Thyroid gland (tissue), 4 donors: ENCODE results near the gene BCL2.

Source experiments
- POLR2A ChIP-seq, 2 donors: fragments of 450-650 bp; IDR thresholded peaks; one replicate each; pipeline ENCODE4 v1.6.1; 2017; ENCODE audit warnings: antibody characterized with exemption in 2 of 2, mild to moderate bottlenecking in 2 of 2, moderate library complexity in 1 of 2
- TF ChIP-seq, protein P1 (sequence below), 6 experiments: fragments of 200-600 bp in 3 of 6; fragments of 450-650 bp in 3 of 6; sonication (generic) in 3 of 6; IDR thresholded peaks; one replicate each; pipeline ENCODE4 v1.5.1; 2016 to 2019; ENCODE audit warnings: antibody characterized with exemption in 6 of 6, mild to moderate bottlenecking in 2 of 6, inconsistent platforms in 1 of 6, moderate library complexity in 1 of 6

DNA sequence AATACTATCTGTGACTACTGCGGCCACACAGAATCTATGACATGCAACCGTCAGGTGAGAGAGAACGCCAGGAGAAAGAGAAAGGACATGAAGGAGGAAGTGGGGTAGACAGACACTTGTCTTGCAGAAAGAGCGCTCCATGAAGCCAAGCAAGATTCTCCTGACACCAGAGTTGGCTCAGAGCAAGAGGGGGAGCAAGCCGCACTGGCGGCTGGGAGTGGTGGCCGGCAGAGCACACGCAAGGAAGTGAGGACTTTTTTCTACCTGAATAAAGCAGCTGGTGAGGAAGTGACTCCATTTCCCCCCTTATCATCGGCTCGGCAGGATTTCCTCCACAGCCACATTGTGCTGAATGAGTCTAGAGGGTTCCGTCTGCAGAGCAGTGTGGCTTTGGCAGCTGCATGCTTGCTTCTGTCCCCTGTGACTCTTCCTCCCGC, 181.6 kb downstream of the BCL2 start:
- TF ChIP-seq, protein P1, sequence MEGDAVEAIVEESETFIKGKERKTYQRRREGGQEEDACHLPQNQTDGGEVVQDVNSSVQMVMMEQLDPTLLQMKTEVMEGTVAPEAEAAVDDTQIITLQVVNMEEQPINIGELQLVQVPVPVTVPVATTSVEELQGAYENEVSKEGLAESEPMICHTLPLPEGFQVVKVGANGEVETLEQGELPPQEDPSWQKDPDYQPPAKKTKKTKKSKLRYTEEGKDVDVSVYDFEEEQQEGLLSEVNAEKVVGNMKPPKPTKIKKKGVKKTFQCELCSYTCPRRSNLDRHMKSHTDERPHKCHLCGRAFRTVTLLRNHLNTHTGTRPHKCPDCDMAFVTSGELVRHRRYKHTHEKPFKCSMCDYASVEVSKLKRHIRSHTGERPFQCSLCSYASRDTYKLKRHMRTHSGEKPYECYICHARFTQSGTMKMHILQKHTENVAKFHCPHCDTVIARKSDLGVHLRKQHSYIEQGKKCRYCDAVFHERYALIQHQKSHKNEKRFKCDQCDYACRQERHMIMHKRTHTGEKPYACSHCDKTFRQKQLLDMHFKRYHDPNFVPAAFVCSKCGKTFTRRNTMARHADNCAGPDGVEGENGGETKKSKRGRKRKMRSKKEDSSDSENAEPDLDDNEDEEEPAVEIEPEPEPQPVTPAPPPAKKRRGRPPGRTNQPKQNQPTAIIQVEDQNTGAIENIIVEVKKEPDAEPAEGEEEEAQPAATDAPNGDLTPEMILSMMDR (IDR thresholded peaks at IDR 0.05): no peak
- no peak for TF ChIP-seq POLR2A (IDR thresholded peaks at IDR 0.05)
